GM21737 (cell line): ENCODE results near the gene NTPCR.
"Not testable (repeated sequence)": the region's sequence is repeated elsewhere in the genome, so short reads cannot be mapped to it uniquely, and the experiment has no call there.

Source experiments
- ATAC-seq: cut with Tn5 transposase; IDR thresholded peaks from one replicate; pipeline ENCODE4 v1.9.1; 2021; ENCODE audit warnings: mild to moderate bottlenecking, moderate library complexity; ENCODE audit not compliant: unreplicated experiment

Gene NTPCR, protein sequence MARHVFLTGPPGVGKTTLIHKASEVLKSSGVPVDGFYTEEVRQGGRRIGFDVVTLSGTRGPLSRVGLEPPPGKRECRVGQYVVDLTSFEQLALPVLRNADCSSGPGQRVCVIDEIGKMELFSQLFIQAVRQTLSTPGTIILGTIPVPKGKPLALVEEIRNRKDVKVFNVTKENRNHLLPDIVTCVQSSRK

DNA sequence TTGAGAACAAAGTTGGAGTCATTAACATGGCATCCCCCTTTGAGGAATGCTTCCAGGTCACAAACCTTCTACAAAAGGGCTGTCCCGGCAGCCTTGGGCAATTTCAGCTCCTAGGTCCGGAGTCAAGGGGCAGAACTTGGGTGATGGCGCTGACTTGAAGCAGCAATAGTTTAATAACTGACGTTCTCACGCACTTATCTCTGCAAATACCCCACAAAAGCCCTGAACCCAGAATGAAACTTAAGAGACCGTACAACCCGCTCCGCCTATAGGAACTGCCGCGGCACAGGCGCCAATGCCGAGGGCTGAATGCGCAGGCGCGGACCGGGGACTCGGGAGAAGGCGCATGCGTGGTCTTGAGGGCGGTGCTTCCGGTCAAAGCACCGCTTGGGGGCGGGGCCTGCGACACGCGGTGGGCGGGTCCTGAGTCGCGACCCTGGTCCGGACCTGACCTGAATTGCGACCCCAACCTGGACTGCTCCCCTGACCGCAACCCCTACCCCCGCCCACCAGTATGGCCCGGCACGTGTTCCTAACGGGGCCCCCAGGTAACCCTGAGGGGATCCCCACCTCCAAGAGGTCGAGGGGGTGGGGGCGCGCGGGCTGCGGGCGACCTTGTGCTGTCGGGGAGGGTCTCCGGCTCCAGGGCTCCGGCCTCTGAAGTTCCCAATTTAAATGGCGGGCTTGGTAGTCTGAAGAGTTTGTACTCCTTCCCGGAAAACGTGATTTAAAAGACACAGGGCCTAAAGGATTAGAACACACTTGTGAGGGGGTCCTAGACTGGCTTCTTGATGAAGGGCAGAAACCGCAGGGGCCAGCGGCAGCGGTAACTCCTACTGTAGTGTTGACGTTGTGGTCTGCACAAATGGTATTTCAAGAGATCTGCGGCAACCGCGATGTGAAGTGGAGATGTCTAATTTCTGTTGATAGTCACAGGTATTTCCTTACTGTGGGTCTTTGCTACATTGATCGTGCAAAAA lies at the start of gene NTPCR:
NTPCR (plus strand) TSS at position 415 of the 980 bp plus-strand sequence; CDS start at position 515, 100 bp downstream.
- ATAC-seq, result peak; percentile 90

DNA sequence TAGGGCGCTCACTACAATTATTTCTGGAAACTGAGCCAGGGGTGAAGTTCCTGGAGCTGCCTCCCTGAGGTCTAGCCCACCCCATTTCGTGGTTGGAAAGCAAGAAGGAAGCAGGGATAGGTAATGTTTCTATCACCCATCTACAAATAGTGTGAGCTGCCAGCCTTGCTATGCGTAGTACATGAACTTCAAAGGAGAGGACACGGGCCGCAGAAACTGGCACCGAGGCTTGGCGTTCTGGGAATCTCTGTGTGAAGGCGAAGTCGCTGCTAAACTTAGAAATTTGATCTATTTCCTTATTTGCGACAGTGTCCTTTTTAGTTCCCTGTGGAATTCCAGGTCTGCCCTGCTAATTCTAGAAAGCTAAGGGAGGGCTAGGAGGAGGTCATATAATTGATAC lies 49.6 kb upstream of the NTPCR start:
- no peak for ATAC-seq

DNA sequence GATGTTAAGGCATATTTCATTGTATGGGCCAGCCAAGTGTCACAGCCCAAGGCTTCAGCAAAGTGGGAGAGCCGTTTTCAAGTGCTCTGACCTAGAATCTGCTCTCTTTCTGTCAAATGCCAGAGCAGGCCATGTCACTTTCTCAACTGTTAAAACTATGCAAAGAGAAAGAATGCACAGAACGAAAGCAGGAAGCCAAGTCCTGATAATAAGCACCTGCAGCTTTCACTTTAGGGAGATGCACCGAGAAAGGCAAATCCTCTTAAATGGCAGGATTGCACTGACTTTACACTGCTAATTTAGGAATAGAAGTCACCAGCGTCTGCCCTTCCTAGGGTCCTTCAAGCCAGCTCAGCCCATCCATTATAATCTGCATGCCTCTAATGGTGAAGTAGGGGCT lies 49.2 kb upstream of the NTPCR start:
- no peak for ATAC-seq

DNA sequence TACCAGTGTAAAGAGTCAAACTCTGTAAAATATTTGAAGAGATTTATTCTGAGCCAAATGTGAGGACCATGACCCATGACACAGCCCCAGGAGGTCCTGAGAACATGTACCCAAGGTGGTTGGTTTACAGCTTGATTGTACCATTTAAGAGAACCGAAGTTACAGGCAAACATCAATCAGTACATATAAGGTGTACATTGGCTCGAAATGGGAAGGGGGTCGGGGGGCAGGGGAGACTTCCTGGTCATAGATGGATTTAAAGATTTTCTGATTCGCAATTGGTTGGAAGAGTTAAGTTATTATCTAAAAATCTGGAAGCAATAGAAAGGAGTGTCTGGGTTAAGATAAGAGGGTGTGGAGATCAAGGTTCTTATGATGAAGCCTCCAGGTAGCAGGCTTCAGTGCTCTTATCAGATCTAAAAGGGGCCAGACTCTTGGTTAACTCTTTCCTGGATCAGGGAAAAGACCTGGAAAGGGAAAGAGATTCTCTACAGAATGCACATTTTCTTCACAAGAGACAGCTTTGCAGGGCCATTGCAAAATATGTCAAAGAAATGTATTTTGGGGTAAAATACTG lies 47.5 kb upstream of the NTPCR start:
- no peak for ATAC-seq

DNA sequence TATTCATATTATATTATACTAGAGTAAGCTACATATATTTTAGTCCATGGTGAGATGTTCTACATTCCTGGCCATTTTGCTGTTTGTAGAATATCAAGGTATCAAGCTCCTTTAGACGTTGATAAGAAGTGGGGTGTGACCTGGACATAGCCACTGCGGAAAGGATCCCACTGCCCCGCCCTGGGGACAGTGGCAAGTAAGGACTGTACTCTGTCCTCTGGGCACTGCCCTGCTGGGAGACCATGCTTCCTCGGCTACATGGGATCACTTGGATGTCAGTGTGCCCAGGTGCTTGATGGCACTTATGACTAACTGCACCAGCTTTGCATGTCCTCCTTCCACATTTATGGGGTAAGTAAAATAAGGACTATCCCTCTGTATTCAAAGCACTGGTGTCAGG lies 46.3 kb upstream of the NTPCR start:
- no peak for ATAC-seq

DNA sequence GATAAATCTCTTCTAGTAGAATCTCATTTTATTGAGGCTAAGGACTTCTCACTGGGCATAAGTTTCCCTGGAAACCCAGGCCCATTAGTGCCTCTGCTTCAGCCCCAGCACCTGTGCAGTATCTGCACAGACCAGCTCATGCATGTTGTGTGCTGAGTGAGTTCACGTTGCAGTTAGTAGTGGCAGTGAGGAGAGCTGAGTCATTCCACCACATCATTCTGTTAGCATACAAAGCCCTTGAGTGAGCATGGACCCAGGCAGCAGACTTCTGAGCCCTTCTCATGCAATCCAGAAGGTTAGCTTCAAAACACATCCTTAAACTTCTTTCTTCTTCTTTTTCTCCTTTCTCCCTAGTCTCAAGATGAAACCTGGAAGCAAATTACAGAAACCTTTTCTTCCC lies 45.8 kb upstream of the NTPCR start:
- no peak for ATAC-seq

DNA sequence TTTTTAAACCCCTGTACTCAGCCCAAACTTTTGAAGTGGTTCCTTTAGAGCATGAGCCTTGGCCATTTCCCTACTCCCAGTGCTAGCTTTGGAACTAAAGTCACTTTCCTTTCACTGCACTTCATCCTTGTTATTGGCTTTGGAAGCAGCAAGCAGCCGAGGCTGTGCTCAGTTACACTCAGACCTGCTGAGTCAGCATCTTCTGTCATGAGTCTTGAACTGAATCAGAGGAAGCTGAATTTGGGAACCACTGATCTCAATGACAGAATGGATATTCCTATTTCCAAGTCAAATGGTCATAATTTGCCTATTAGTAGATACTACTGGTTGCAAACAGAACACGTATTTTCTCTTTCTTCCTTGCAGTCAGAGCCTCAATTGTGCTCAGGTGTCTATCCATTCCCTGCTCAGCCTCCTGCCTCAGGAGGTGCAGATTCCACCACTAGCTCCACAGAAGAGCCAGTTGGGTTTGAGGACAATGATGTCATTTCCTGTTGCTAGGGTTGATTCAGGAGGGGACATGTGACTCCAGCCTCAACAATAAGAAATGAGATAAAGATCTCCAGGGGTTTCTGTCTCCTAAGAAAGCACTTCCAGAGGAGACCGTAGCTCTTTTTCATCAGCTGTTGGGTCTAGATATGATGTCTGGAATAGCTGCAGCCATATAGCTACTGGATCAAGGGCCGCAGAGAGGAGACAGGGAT lies 44.9 kb upstream of the NTPCR start:
- ATAC-seq, result no peak

DNA sequence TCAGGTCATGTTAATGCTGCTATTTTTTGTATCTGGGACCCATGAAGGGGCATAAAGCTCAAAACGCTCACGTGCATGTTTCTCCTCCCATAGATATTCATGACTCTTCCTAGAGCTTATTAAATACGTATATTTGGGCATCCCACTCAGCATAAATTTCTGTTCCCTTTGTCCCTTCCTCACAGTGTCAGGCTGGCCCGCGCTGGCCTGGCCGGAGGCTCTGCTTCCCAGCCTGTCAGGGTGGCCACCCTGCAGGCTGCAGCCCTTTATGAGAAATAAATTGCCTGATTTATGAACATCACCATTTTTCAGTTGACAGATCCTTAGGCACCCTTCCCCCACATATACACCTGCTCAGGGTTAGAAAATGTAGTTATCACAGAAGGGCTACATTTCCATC lies 44.0 kb upstream of the NTPCR start:
- no peak for ATAC-seq

DNA sequence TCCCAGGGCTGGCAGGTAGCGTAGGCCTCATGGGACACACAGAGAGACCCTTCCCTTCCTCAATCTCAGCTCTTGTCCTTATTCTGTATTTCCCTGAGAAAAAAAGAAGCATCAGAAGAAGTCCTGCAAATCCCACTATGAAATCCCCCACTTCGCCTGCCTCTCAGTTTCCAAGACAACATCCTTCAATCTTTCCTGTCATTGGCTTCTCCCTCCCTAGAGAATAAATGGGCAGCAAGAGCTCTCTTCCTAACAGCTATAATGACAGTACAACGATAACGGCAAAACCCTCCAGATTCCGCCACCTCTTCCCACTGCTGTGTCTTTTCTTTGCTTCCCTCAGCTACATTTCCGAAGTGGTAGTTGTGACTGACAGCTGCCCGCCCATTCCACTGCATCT lies 41.6 kb upstream of the NTPCR start:
- no peak for ATAC-seq

DNA sequence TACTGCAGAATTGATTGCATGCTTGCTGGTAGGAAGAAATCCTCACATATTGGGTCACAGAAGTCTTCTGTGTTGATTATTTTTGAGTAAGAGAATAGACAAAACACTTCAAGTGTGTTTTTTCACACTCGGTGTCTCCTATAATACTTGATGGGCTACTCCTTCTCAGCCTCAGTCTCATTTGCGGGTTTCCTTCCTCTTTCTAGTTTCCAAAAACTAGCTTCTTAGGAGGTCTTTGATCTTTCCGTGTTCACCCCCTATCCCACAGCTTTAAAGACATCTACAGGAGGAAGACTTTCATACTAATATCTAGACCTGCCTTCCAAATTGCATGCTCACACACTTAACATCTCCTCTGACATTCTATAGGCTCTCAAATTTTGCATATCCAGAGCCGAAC lies 40.7 kb upstream of the NTPCR start:
- ATAC-seq, result no peak

DNA sequence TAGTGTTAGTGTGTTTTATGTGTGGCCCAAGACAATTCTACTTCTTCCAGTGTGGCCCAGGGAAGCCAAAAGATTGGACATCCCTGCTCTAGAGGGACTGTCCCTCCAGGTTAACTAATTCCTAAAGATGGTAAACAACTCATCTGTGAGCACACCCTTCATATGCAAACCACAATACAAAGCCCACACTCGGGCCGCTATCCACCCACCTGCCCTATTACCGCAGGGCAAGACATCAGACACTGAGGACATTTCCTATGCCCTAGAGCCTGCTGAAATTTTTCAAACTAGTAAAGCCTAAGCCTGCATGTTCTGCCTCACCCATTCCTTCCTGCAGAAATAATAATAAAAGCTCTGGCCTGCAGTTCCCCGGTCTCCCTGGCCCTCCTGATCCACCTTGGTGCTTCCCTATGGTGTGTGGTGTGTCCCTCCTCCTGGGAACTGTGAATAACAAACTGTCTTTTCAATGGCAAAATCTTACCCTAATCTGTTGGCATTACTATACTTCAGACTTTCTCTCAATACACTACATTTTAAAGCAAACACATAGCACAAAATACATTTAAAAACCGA lies 39.3 kb upstream of the NTPCR start:
- ATAC-seq, result no peak

DNA sequence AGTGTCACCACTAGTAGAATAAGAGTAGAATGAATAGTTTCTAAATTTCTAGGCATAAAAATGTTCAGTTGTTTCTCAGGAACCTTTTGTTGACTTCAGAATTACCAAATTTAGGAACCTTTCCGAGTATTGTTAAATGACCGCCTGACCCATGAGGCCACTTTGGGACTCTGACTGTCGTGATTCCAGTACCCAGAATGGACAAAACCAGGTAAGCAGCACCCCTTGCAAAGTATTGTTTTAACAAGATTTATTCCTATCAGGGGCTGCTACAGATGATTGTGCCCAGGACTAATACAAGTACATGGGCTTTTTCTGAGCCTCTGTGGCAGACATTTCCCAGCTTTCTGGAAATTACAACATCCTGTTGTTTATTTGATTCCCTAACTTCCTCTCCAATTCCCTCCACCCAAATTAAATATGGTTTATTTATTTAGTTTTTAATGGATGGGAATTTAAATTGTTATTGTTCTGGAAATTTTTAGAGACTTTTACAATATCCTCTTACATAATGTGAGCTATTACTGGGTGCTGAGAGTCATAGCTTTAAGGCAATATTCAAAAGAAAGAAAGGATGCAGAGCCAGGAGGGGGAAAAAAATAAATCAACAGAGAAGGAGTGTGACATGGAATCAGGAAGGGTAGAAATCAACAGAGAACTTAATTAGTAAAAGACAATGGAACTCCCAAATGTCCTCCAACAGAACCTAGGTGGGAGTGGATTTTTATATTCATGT lies 37.4 kb upstream of the NTPCR start:
- ATAC-seq, result no peak

DNA sequence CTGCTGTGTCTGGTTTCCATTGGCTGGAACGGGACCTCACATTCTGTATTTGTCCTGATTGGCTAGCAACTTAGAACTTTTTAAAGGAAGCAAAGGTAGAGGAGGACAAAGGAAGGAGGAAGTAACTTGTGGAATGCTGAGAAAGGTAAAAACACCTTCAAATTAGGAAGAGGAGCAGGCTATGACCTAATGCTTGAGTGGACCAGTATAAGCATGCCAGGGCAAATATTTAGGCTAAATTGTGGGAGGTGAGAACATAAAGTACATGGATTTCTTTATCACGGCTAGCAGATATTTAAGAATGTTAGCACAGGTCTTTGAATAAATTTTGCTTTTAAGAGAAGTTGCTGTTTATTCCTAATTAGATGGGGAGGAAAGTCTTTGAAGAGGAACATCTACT lies 36.1 kb upstream of the NTPCR start:
- ATAC-seq, result not testable (repeated sequence)

DNA sequence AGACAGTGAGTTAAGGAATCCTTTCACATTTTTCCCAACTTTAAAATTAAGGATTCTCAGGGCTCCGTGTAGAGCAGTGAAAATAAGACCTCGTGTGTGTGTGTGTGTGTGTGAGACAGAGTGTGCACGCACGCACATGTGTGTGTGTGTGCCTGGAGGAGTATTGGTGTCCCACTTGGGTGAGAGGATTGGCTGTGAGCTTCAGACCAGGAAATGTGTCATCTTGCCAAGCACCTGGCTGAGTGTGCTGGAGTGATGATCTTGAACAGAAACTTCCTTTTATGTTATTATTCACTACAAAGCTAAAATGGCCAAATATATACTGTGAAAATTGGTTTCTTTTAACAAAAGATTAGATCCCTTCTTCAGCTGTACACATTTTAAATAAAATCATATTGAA lies 35.2 kb upstream of the NTPCR start:
- no peak for ATAC-seq

DNA sequence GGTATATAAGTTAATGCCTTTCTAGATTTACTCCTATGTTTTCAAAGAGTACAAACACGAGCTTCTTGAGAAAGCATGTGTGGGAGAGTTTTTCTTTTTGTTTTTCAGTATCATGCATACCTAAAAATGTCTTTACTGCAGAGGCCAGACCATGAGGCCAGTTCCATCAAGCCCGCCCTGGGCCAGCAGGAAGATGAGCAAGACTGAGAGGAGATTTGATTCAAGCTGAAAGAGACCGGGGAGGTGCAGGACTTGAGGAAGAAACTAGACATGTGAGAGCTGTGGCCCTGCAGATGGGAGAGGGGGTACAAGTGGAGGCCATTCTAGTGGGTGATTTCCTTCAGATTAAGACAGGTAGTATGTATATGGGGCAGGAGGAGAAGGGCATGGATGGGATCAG lies 33.4 kb upstream of the NTPCR start:
- no peak for ATAC-seq

DNA sequence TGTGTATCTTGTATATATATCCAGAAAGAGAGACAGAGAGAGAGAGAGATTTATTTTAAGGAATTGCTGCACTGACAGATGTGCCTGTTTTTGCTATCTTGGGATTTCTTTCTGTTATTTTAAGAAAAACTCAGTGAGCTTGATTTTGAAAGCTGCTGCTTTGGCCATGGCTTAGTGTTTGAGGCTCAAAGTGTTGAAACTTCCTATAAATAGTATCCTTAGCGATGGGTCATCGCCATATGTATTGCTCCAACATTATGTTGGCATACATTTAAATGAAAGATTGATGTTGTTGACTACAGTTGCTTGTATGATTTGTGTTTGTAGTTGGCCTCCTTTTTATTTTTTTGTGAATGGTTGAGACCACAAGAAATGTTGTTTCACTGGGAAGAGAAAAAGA lies 29.0 kb upstream of the NTPCR start:
- no peak for ATAC-seq

DNA sequence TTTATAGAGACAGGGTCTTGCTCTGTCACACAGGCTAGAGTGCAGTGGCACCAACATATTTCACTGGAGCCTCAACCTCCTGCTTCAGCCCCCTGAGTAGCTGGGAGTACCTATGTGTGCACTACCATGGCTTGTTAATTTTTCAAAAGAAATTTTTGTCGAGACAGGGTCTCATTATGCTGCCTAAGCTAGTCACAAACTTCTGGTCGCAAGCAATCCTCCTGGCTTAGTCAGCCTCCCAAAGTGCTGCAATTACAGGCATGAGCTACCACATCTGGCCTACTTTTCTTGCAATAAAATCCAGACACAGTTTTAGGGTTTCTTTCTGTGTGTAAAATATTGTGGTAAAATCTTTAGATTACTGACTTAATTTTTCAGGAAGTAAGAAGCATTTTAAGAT lies 27.9 kb upstream of the NTPCR start:
- no peak for ATAC-seq

DNA sequence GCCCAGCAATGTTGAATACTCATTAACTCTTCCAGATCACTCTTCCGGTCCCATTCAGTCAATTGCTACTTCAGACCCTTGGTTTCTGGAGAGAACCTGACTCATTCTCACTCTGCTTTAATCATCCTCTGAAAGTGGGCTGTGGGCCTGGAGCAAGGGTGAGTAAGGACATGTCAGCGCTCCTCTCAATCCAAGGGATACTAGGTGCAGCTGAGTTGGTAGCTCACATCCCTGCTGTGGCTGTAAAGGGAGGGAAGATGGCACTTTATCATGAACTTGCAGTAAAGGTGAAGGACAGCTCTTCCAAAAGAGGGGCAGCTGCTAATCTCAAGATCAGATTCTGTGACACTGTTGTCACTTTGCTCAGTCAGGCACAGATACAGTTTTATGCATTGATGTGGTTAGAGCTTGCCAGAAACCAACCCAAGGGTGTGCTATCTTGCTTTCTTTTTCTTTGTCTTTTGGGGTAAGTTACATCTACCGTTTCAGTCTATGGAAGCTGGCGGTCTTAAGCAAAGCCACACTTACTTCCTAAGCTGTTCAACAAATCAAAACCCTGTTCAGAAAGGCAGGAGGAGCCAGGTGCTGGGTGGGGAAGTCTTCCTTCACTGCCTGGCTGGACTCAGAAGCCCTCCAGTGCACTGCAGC lies 26.5 kb upstream of the NTPCR start:
- ATAC-seq, result peak; percentile 64

DNA sequence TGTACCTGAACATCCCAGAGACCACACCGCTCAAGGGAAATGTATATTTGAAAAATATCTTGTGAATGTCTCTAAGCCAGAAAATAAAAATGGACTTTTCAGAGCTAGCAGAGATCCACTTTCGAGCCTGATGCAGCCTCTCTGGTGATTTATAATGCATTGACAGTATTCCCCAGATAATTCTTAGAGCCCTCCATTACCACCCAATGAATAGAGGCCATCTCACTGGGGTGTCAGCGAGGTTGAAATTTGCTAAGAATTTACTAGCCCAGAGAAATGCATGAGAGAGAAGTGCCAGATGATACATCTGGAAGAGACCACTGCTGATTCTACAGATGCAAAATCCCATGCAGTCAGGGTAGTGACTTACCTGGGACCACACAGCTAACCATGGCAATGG lies 25.5 kb upstream of the NTPCR start:
- no peak for ATAC-seq
